ENCODE measurements around the gene BIRC2. TPM values are rescaled to one million over a fixed set of nuclear protein-coding genes. Genes with fewer than 3 reads are reported as not detected.

Gene BIRC2
- polyA plus RNA-seq, 1 experiment, result 34.5 TPM

- Histone ChIP-seq H3K36me3 (ENCODE audit: control insufficient read depth, insufficient read depth, low read length) (no peaks in the 10 kb centered on the region), H3K4me3 (ENCODE audit: low read depth, low read length) (no peak overlapping the region), H3K27me3 (ENCODE audit: control insufficient read depth, insufficient read depth, low read length) (no peaks in the 10 kb centered on the region)
- DNase-seq (ENCODE audit: low read depth), result no peak
- CTCF ChIA-PET, result interaction anchor here (0.8 kb wide), 1 partner anchor 33 kb away, joined by 3 read pairs; no protein-coding TSS in a partner anchor
- TF ChIP-seq CTCF (IDR thresholded peaks at IDR 0.05; ENCODE audit: insufficient read depth, low read depth, low read length), result no peak
- POLR2A ChIA-PET, result no interaction called here
Measured at GRCh38 chr11:102422817-102423712, 76.1 kb downstream of the BIRC2 start.

GRCh38 chr11:102423936-102424335 is 76.9 kb downstream of the BIRC2 start:
- no peak for DNase-seq (ENCODE audit: low read depth)
- no peaks in the 10 kb centered on the region for H3K36me3 ChIP-seq (ENCODE audit: control insufficient read depth, insufficient read depth, low read length)
- ChIA-PET CTCF (no interaction called here), POLR2A (no interaction called here)
- no peak overlapping the region for H3K4me3 ChIP-seq (ENCODE audit: low read depth, low read length)
- no peaks in the 10 kb centered on the region for H3K27me3 ChIP-seq (ENCODE audit: control insufficient read depth, insufficient read depth, low read length)
- TF ChIP-seq CTCF (IDR thresholded peaks at IDR 0.05; ENCODE audit: insufficient read depth, low read depth, low read length), result no peak

GRCh38 chr11:102426000-102426399 is 79.0 kb downstream of the BIRC2 start:
- Histone ChIP-seq H3K4me3 (ENCODE audit: low read depth, low read length) (no peak overlapping the region), H3K27me3 (ENCODE audit: control insufficient read depth, insufficient read depth, low read length) (no peaks in the 10 kb centered on the region), H3K36me3 (ENCODE audit: control insufficient read depth, insufficient read depth, low read length) (no peaks in the 10 kb centered on the region)
- no peak for TF ChIP-seq CTCF (IDR thresholded peaks at IDR 0.05; ENCODE audit: insufficient read depth, low read depth, low read length)
- DNase-seq (ENCODE audit: low read depth), result no peak
- ChIA-PET CTCF (interaction anchor here (0.6 kb wide), 1 partner anchor 20 kb away, joined by 3 read pairs; no protein-coding TSS in a partner anchor), POLR2A (no interaction called here)

GRCh38 chr11:102426570-102426969 is 79.6 kb downstream of the BIRC2 start:
- no peak for TF ChIP-seq CTCF (IDR thresholded peaks at IDR 0.05; ENCODE audit: insufficient read depth, low read depth, low read length)
- POLR2A ChIA-PET, result no interaction called here
- DNase-seq (ENCODE audit: low read depth), result no peak
- Histone ChIP-seq H3K4me3 (ENCODE audit: low read depth, low read length) (no peak overlapping the region), H3K27me3 (ENCODE audit: control insufficient read depth, insufficient read depth, low read length) (no peaks in the 10 kb centered on the region), H3K36me3 (ENCODE audit: control insufficient read depth, insufficient read depth, low read length) (no peaks in the 10 kb centered on the region)
- CTCF ChIA-PET, result interaction anchor here (0.6 kb wide), 1 partner anchor 218 kb away, joined by 3 read pairs; no protein-coding TSS in a partner anchor

- POLR2A ChIA-PET, result no interaction called here
- Histone ChIP-seq H3K36me3 (ENCODE audit: control insufficient read depth, insufficient read depth, low read length) (no peaks in the 10 kb centered on the region), H3K27me3 (ENCODE audit: control insufficient read depth, insufficient read depth, low read length) (no peaks in the 10 kb centered on the region), H3K4me3 (ENCODE audit: low read depth, low read length) (no peak overlapping the region)
- TF ChIP-seq CTCF (IDR thresholded peaks at IDR 0.05; ENCODE audit: insufficient read depth, low read depth, low read length), result no peak
- CTCF ChIA-PET, result interaction anchor here (0.6 kb wide), 1 partner anchor 218 kb away, joined by 3 read pairs; no protein-coding TSS in a partner anchor
- no peak for DNase-seq (ENCODE audit: low read depth)
Measured at GRCh38 chr11:102427068-102427467, 80.1 kb downstream of the BIRC2 start.

Small RNA genes lying within 50 kb of the gene (small RNA-seq; reads per million reads assigned to genes)
- gene AP000942.3 (ENCODE audit: insufficient read length, low read depth, low replicate concordance), result not detected
- not detected for gene AP000942.4 (ENCODE audit: insufficient read length, low read depth, low replicate concordance)
- not detected for gene RNU6-952P (ENCODE audit: insufficient read length, low read depth, low replicate concordance)

Other genes starting within 250 kb of the BIRC2 start
- gene YAP1, start 236.8 kb upstream of the BIRC2 start, polyA plus RNA-seq (2011; rRNA removed), result 125 and 139 TPM in 2 replicates
- gene BIRC3, start 29.7 kb upstream of the BIRC2 start, polyA plus RNA-seq (2011; rRNA removed), result 0.48 and 0.97 TPM in 2 replicates
- gene TMEM123, start 105.6 kb downstream of the BIRC2 start, polyA plus RNA-seq (2011; rRNA removed), result 200 and 330 TPM in 2 replicates
- not detected in 2 replicates for gene MMP7, start 183.5 kb downstream of the BIRC2 start, polyA plus RNA-seq (2011; rRNA removed)